Fibroblast of lung (primary cell): ENCODE results near the gene UBE2M. TPM values are rescaled to one million over a fixed set of nuclear protein-coding genes. Genes with fewer than 3 reads are reported as not detected.
"Not testable (repeated sequence)": the region's sequence is repeated elsewhere in the genome, so short reads cannot be mapped to it uniquely, and the experiment has no call there.

Experiments used
- DNase-seq, 2 donors: peaks; one replicate each; pipeline versions ENCODE4 v3.0.0 to v3.0.0-alpha.2; 2010; ENCODE audit warnings: low read depth in 2 of 2
- H2AFZ ChIP-seq: 2 replicates; pipeline ENCODE4 v1.5.1; 2012; ENCODE audit warnings: low read length, control low read depth, inconsistent platforms
- H3K27ac ChIP-seq: 2 replicates; pipeline ENCODE4 v1.5.1; 2011; ENCODE audit warnings: low read length, control low read depth; ENCODE audit not compliant: insufficient read depth
- H3K27me3 ChIP-seq: 2 replicates; pipeline ENCODE4 v1.5.1; 2011; ENCODE audit warnings: mild to moderate bottlenecking, low read length; ENCODE audit not compliant: control insufficient read depth, insufficient read depth
- H3K36me3 ChIP-seq: 2 replicates; pipeline ENCODE4 v1.5.1; 2011; ENCODE audit warnings: low read length; ENCODE audit not compliant: control insufficient read depth, insufficient read depth
- H3K4me1 ChIP-seq: 2 replicates; pipeline ENCODE4 v1.5.1; 2011; ENCODE audit warnings: low read length; ENCODE audit not compliant: control insufficient read depth, insufficient read depth; ENCODE audit errors: extremely low read depth
- H3K4me2 ChIP-seq: 2 replicates; pipeline ENCODE4 v1.5.1; 2011; ENCODE audit warnings: low read length, control low read depth; ENCODE audit not compliant: insufficient read depth; ENCODE audit errors: extremely low read depth
- H3K4me3 ChIP-seq, 4 experiments: fragments of 200-600 bp in 1 of 4; sonication (generic) in 1 of 4; replicated peaks in 1 of 4; 2 replicates each; pipeline ENCODE4 v1.5.1; 2011 to 2016; ENCODE audit warnings: low read length in 4 of 4, low read depth in 3 of 4, mild to moderate bottlenecking in 3 of 4, control low read depth in 2 of 4, inconsistent platforms in 1 of 4, mixed read lengths in 1 of 4; ENCODE audit not compliant: insufficient read depth in 1 of 4; ENCODE audit errors: control extremely low read depth in 1 of 4
- H3K79me2 ChIP-seq: 2 replicates; pipeline ENCODE4 v1.5.1; 2012; ENCODE audit warnings: mild to moderate bottlenecking, low read length, inconsistent platforms; ENCODE audit not compliant: control insufficient read depth, insufficient read depth
- H3K9ac ChIP-seq: 2 replicates; pipeline ENCODE4 v1.5.1; 2011; ENCODE audit warnings: mild to moderate bottlenecking, low read length, control low read depth; ENCODE audit not compliant: insufficient read depth
- H3K9me3 ChIP-seq: 2 replicates; pipeline ENCODE4 v1.5.1; 2012; ENCODE audit warnings: low read depth, low read length; ENCODE audit not compliant: control insufficient read depth, insufficient read depth
- H4K20me1 ChIP-seq: 2 replicates; pipeline ENCODE4 v1.5.1; 2011; ENCODE audit warnings: low read length; ENCODE audit not compliant: control insufficient read depth, insufficient read depth; ENCODE audit errors: extremely low read depth
- EZH2 ChIP-seq: IDR thresholded peaks from 2 replicates; pipeline ENCODE4 v1.5.1; 2012; ENCODE audit warnings: low read length, control low read depth, mild to moderate bottlenecking; ENCODE audit errors: missing control alignments
- polyA plus RNA-seq, 2 donors: library from polyadenylated mRNA; depleted of rRNA in 1 of 2; stranded (reverse) in 1 of 2; unstranded in 1 of 2; fragments of >200 nt; gene quantifications; 2 replicates each; pipeline ENCODE4 v1.2.1, GENCODE V29; 2011 to 2012; ENCODE audit warnings: missing spikeins in 1 of 2
- total RNA-seq: library from RNA; depleted of rRNA; stranded (reverse); fragments of >200 nt; gene quantifications from 2 replicates; pipeline ENCODE4 v1.2.1, GENCODE V29; 2014
- TF ChIP-seq, protein P1 (sequence below), 2 donors: IDR thresholded peaks in 1 of 2; conservative IDR thresholded peaks in 1 of 2; 1 replicate in 1 of 2; 2 replicates in 1 of 2; pipeline ENCODE4 v1.5.1; 2011 to 2012; ENCODE audit warnings: low read length in 2 of 2, control low read depth in 1 of 2, inconsistent platforms in 1 of 2, low read depth in 1 of 2, mild to moderate bottlenecking in 1 of 2

Gene UBE2M
- total and polyA plus RNA-seq, 2 donors (not counting 1 experiment from before 2014, with no cell fraction given) = 73.6 to 73.7 TPM

DNA sequence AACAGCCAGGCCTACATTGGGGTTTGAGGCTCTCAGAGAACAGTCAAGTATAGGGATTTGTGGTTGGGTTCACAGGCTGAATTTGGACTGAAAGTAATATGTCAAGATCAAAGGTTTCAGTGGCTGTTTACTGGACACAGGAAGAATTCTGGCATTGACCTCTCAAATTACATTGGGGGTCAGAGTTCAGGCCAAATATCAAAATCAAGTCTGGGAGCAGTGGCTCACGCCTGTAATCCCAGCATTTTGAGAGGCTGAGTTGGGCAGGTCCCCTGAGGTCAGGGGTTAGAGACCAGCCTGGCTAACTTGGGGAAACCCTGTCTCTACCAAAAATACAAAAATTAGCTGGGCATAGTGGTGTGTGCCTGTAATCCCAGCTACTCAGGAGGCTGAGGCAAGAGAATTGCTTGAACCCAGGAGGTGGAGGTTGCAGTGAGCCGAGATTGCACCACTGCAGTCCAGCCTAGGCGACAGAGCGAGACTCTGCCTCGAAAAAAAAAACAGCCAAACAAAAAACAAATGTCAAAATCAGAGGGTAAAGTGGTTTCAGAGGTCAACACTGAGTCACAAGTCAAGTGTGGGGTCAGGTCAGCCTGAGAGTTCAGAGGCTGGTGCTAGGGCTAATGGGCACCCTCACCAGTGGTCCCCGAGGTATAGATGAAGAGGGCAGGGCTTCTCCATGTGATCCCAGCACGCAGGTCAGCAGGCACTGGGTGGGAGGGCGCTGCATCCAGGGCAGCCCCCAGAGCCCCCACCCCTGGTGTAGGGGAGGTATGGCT is 48.1 kb downstream of the UBE2M start:
- no peak overlapping the region for H2AFZ ChIP-seq
- no peak for DNase-seq

DNA sequence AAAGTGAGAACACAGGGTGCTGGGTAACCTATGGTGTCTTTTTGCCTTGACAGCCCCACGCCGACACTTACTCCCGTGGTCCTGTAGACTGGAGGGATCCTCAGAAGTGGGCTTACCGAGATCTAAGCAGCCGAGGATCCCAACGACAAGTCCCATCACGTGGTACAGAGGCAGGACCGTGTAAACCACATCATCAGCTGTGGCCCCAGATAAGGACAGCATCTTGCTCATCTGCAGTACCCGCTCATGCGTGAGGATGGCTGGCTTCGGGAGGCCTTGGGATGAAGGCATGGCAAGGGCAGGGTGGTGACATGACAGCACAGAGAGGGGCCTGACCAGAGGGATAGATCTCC is 48.7 kb downstream of the UBE2M start:
- H3K27ac ChIP-seq = no peak overlapping the region
- no peaks in the 10 kb centered on the region for H3K36me3 ChIP-seq
- H3K27me3 ChIP-seq = no peaks in the 10 kb centered on the region
- no peaks in the 10 kb centered on the region for H3K9me3 ChIP-seq
- peaks cover 2% of the 10 kb centered on the region for H3K79me2 ChIP-seq
- no peak overlapping the region for H3K9ac ChIP-seq
- H3K4me1 ChIP-seq = no peaks in the 10 kb centered on the region
- no peak overlapping the region for H3K4me2 ChIP-seq
- TF ChIP-seq, protein P1, sequence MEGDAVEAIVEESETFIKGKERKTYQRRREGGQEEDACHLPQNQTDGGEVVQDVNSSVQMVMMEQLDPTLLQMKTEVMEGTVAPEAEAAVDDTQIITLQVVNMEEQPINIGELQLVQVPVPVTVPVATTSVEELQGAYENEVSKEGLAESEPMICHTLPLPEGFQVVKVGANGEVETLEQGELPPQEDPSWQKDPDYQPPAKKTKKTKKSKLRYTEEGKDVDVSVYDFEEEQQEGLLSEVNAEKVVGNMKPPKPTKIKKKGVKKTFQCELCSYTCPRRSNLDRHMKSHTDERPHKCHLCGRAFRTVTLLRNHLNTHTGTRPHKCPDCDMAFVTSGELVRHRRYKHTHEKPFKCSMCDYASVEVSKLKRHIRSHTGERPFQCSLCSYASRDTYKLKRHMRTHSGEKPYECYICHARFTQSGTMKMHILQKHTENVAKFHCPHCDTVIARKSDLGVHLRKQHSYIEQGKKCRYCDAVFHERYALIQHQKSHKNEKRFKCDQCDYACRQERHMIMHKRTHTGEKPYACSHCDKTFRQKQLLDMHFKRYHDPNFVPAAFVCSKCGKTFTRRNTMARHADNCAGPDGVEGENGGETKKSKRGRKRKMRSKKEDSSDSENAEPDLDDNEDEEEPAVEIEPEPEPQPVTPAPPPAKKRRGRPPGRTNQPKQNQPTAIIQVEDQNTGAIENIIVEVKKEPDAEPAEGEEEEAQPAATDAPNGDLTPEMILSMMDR (conservative IDR thresholded peaks at IDR 0.05 in 1 of 2, IDR thresholded peaks at IDR 0.05 in 1 of 2; ENCODE audit: low read depth in 1 of 2, low read length in 2 of 2) = no peak
- no peak for TF ChIP-seq EZH2
- H4K20me1 ChIP-seq = no peaks in the 10 kb centered on the region
- no peak for DNase-seq
- no peak overlapping the region for H2AFZ ChIP-seq
- H3K4me3 ChIP-seq = no peak overlapping the region

More for the DNA sequence above, 48.1 kb downstream of the UBE2M start:
- no peaks in the 10 kb centered on the region for H4K20me1 ChIP-seq
- TF ChIP-seq EZH2 = no peak
- TF ChIP-seq, protein P1 (conservative IDR thresholded peaks at IDR 0.05 in 1 of 2, IDR thresholded peaks at IDR 0.05 in 1 of 2; ENCODE audit: low read depth in 1 of 2, low read length in 2 of 2) = no peak
- peaks cover 2% of the 10 kb centered on the region for H3K79me2 ChIP-seq
- H3K9ac ChIP-seq = no peak overlapping the region
- H3K9me3 ChIP-seq = no peaks in the 10 kb centered on the region
- no peaks in the 10 kb centered on the region for H3K27me3 ChIP-seq
- H3K27ac ChIP-seq = no peak overlapping the region
- no peaks in the 10 kb centered on the region for H3K4me1 ChIP-seq
- no peak overlapping the region for H3K4me3 ChIP-seq
- no peak overlapping the region for H3K4me2 ChIP-seq
- H3K36me3 ChIP-seq = no peaks in the 10 kb centered on the region

DNA sequence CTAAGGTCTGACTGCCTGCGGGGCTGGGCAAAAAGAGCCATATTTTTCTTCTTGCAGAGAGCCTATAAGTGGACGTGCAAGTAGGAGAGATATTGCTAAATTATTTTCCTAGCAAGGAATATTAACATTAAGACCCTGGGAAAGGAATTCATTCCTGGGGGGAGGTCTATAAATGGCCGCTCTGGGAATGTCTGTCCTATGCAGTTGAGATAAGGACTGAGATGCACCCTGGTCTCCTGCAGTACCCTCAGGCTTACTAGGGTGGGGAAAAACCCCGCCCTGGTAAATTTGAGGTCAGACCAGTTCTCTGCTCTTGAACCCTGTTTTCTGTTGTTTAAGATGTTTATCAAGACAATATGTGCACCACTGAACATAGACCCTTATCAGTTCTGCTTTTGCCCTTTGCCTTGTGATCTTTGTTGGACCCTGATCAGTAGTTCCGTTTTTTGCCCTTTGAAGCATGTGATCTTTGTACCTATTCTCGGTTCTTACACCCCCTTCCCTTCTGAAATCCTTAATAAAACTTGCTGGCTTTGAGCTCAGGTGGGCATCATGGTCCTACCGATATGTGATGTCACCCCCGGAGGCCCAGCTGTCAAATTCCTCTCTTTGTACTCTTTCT is 50.7 kb downstream of the UBE2M start:
- H3K27me3 ChIP-seq, H3K36me3 ChIP-seq, H4K20me1 ChIP-seq, H3K4me2 ChIP-seq, H3K9me3 ChIP-seq, H3K4me1 ChIP-seq, H3K9ac ChIP-seq, H3K4me3 ChIP-seq, H3K79me2 ChIP-seq, H2AFZ ChIP-seq, H3K27ac ChIP-seq, DNase-seq: not testable (repeated sequence)

Other genes starting within 250 kb of the UBE2M start
- 2.3 and 3.0 TPM in 2 replicates for gene ZSCAN22, start 231.6 kb downstream of the UBE2M start, total RNA-seq
- 2.8 and 3.0 TPM in 2 replicates for gene ZSCAN22, start 231.6 kb downstream of the UBE2M start, polyA plus RNA-seq
- 3.3 and 12.6 TPM in 2 replicates for gene A1BG, start 205.1 kb downstream of the UBE2M start, total RNA-seq
- gene A1BG, start 205.1 kb downstream of the UBE2M start, polyA plus RNA-seq = 5.0 and 8.3 TPM in 2 replicates
- gene ZNF497, start 195.9 kb downstream of the UBE2M start, total RNA-seq = 1.5 and 2.5 TPM in 2 replicates
- 0.03 and 0.05 TPM in 2 replicates for gene ZNF497, start 195.9 kb downstream of the UBE2M start, polyA plus RNA-seq
- gene ZNF837, start 177.6 kb downstream of the UBE2M start, total RNA-seq = 1.5 and 1.8 TPM in 2 replicates
- 0.18 and 0.27 TPM in 2 replicates for gene ZNF837, start 177.6 kb downstream of the UBE2M start, polyA plus RNA-seq
- gene RPS5, start 171.3 kb downstream of the UBE2M start, total RNA-seq = 2,126 and 2,800 TPM in 2 replicates
- gene RPS5, start 171.3 kb downstream of the UBE2M start, polyA plus RNA-seq = 1,173 and 1,532 TPM in 2 replicates
- under 0.01 TPM in 1 of 2 replicates, not detected in the other for gene RNF225, start 163.0 kb downstream of the UBE2M start, total RNA-seq
- not detected in 2 replicates for gene RNF225, start 163.0 kb downstream of the UBE2M start, polyA plus RNA-seq
- gene ZNF584, start 150.0 kb downstream of the UBE2M start, total RNA-seq = 16.9 and 18.8 TPM in 2 replicates
- 11.7 and 14.6 TPM in 2 replicates for gene ZNF584, start 150.0 kb downstream of the UBE2M start, polyA plus RNA-seq
- gene ZNF132, start 118.5 kb downstream of the UBE2M start, total RNA-seq = 9.5 and 14.5 TPM in 2 replicates
- 2.2 and 4.1 TPM in 2 replicates for gene ZNF132, start 118.5 kb downstream of the UBE2M start, polyA plus RNA-seq
- gene ZNF324B, start 107.0 kb downstream of the UBE2M start, total RNA-seq = 8.9 and 9.0 TPM in 2 replicates
- gene ZNF324B, start 107.0 kb downstream of the UBE2M start, polyA plus RNA-seq = 2.1 and 2.5 TPM in 2 replicates
- 11.8 and 14.2 TPM in 2 replicates for gene ZNF324, start 91.5 kb downstream of the UBE2M start, total RNA-seq
- gene ZNF324, start 91.5 kb downstream of the UBE2M start, polyA plus RNA-seq = 3.9 and 4.1 TPM in 2 replicates
- gene ZNF446, start 82.3 kb downstream of the UBE2M start, total RNA-seq = 8.2 and 9.4 TPM in 2 replicates
- 2.4 and 2.5 TPM in 2 replicates for gene ZNF446, start 82.3 kb downstream of the UBE2M start, polyA plus RNA-seq
- 6.7 and 10.1 TPM in 2 replicates for gene SLC27A5, start 46.6 kb downstream of the UBE2M start, total RNA-seq
- 5.2 and 7.3 TPM in 2 replicates for gene SLC27A5, start 46.6 kb downstream of the UBE2M start, polyA plus RNA-seq
- gene ZBTB45, start 38.8 kb downstream of the UBE2M start, total RNA-seq = 4.9 and 5.9 TPM in 2 replicates
- 3.1 and 4.3 TPM in 2 replicates for gene ZBTB45, start 38.8 kb downstream of the UBE2M start, polyA plus RNA-seq
- gene TRIM28, start 14.5 kb downstream of the UBE2M start, total RNA-seq = 293 and 325 TPM in 2 replicates
- gene TRIM28, start 14.5 kb downstream of the UBE2M start, polyA plus RNA-seq = 160 and 273 TPM in 2 replicates
- gene CHMP2A, start 3.5 kb downstream of the UBE2M start, total RNA-seq = 146 and 167 TPM in 2 replicates
- gene CHMP2A, start 3.5 kb downstream of the UBE2M start, polyA plus RNA-seq = 215 and 269 TPM in 2 replicates
- 13.9 and 14.9 TPM in 2 replicates for gene MZF1, start 14.7 kb upstream of the UBE2M start, total RNA-seq
- 3.0 and 4.1 TPM in 2 replicates for gene MZF1, start 14.7 kb upstream of the UBE2M start, polyA plus RNA-seq